BJ (cell line): ENCODE measurements around the gene GRIK2. TPM values are rescaled to one million over a fixed set of nuclear protein-coding genes. Genes with fewer than 3 reads are reported as not detected.

Experiments used
- CTCF ChIA-PET: fragments of 350-600 bp; formaldehyde crosslinking; extraction: SDS; loops from one replicate; lab custom pipeline; 2021; ENCODE audit warnings: antibody characterized with exemption, inconsistent platforms; lab: Yijun Ruan, JAX
- POLR2A ChIA-PET: fragments of 300-600 bp; sonication (Branson Sonifier 250); formaldehyde crosslinking; extraction: SDS; loops from one replicate; lab custom pipeline; 2021; ENCODE audit warnings: antibody characterized with exemption; lab: Charles Lee
- DNase-seq: peaks from one replicate; pipeline ENCODE4 v3.0.0-alpha.2; 2011; ENCODE audit warnings: low read depth
- H3K27me3 ChIP-seq: 2 replicates; pipeline ENCODE4 v1.6.0; 2011; ENCODE audit warnings: low read length; ENCODE audit not compliant: control insufficient read depth, insufficient read depth
- H3K36me3 ChIP-seq: 2 replicates; pipeline ENCODE4 v1.5.1; 2011; ENCODE audit warnings: low read length; ENCODE audit not compliant: control insufficient read depth, insufficient read depth
- H3K4me3 ChIP-seq: 2 replicates; pipeline ENCODE4 v1.5.1; 2011; ENCODE audit warnings: low read depth, mild to moderate bottlenecking, control low read depth, low read length
- CTCF ChIP-seq: IDR thresholded peaks from 2 replicates; pipeline ENCODE4 v1.5.1; 2011; ENCODE audit warnings: low read depth, mild to moderate bottlenecking, control low read depth, inconsistent platforms, low read length, moderate library complexity; ENCODE audit not compliant: insufficient read depth
- polyA plus RNA-seq: library from polyadenylated mRNA; depleted of rRNA; stranded (reverse); fragments of >200 nt; gene quantifications from 2 replicates; pipeline ENCODE4 v1.2.3, GENCODE V29; 2011

Gene GRIK2
- polyA plus RNA-seq, 1 experiment = 23.0 TPM

GRCh38 chr6:101585501-101585900 is 192.0 kb downstream of the GRIK2 start:
- Histone ChIP-seq H3K36me3 (no peaks in the 10 kb centered on the region), H3K4me3 (no peak overlapping the region), H3K27me3 (no peaks in the 10 kb centered on the region)
- POLR2A ChIA-PET = no interaction called here
- no peak for DNase-seq
- TF ChIP-seq CTCF = no peak
- CTCF ChIA-PET = interaction anchor here (0.6 to 1.5 kb wide), 2 partner anchors 9 to 54 kb away, joined by 3 read pairs; no protein-coding TSS in a partner anchor

GRCh38 chr6:101588343-101588742 is 194.8 kb downstream of the GRIK2 start:
- Histone ChIP-seq H3K27me3 (no peaks in the 10 kb centered on the region), H3K36me3 (no peaks in the 10 kb centered on the region), H3K4me3 (no peak overlapping the region)
- POLR2A ChIA-PET = no interaction called here
- CTCF ChIA-PET = no interaction called here
- TF ChIP-seq CTCF = no peak
- no peak for DNase-seq

- no peak for DNase-seq
- CTCF ChIA-PET = no interaction called here
- H3K27me3 ChIP-seq = no peaks in the 10 kb centered on the region
Measured at GRCh38 chr6:101595276-101595675, 201.8 kb downstream of the GRIK2 start.

DNA sequence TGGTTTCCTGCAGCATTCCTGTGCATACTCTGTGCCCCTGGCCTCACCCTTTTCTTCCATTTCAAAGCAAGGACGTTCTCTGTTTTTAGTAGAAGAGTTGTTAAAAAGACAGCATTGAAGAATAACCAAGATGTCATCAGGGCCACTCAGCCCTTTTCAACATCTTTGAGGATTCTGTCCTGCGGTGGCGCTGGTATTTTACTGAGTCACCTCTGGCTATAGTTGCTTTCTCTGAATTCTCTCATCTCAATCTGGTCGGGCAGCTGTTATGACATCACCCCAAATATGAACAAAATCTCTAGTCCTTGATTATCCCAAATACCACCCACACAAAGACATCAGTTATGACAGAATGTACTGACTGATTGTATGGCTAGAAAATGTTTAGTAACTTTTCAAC is 204.2 kb downstream of the GRIK2 start:
- Histone ChIP-seq H3K27me3 (no peaks in the 10 kb centered on the region), H3K4me3 (no peak overlapping the region), H3K36me3 (no peaks in the 10 kb centered on the region)
- POLR2A ChIA-PET = no interaction called here
- no peak for DNase-seq
- CTCF ChIA-PET = no interaction called here
- TF ChIP-seq CTCF = no peak

More at GRCh38 chr6:101595276-101595675, 201.8 kb downstream of the GRIK2 start:
- TF ChIP-seq CTCF = no peak
- no peak overlapping the region for H3K4me3 ChIP-seq
- H3K36me3 ChIP-seq = no peaks in the 10 kb centered on the region
- POLR2A ChIA-PET = no interaction called here

DNA sequence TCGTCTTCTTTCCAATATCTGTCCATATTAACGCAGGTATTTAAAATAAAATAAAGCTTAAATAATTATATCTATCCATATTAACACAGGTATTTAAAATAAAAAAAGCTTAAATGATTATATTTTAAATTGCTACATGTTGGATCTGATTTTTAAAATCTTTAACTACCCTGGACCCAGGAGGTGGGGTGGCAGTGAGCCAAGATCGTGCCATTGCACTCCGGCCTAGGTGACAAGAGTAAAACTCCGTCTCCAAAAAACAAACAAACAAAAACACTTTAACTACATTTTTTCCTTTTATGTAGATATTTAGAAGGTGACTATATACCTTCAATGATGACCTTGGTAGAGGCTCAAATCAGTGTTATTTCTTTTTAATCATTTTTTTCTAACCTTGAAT is 211.9 kb downstream of the GRIK2 start:
- no peaks in the 10 kb centered on the region for H3K27me3 ChIP-seq
- H3K4me3 ChIP-seq = no peak overlapping the region
- no peaks in the 10 kb centered on the region for H3K36me3 ChIP-seq
- no peak for DNase-seq
- ChIA-PET CTCF (no interaction called here), POLR2A (no interaction called here)
- TF ChIP-seq CTCF = no peak
